Glutamatergic neuron (in vitro differentiated cells): ENCODE results near the gene TMEM52B. TPM values are rescaled to one million over a fixed set of nuclear protein-coding genes. Genes with fewer than 3 reads are reported as not detected.
"Not testable (repeated sequence)": the region's sequence is repeated elsewhere in the genome, so short reads cannot be mapped to it uniquely, and the experiment has no call there.

ENCODE experiments used
- DNase-seq: peaks from one replicate; pipeline ENCODE4 v3.0.0; 2022
- H3K27ac Mint-ChIP-seq: one replicate; pipeline ENCODE4 v1.8.0; 2020; ENCODE audit warnings: mild to moderate bottlenecking, mixed read lengths, inconsistent platforms; ENCODE audit not compliant: unreplicated experiment
- H3K27me3 Mint-ChIP-seq: one replicate; pipeline ENCODE4 v1.8.0; 2020; ENCODE audit warnings: mild to moderate bottlenecking, moderate library complexity, mixed read lengths, inconsistent platforms; ENCODE audit not compliant: unreplicated experiment
- H3K36me3 Mint-ChIP-seq: one replicate; pipeline ENCODE4 v1.8.0; 2020; ENCODE audit warnings: mild to moderate bottlenecking, mixed read lengths, inconsistent platforms; ENCODE audit not compliant: unreplicated experiment
- H3K4me1 Mint-ChIP-seq: one replicate; pipeline ENCODE4 v1.8.0; 2020; ENCODE audit warnings: mild to moderate bottlenecking, low read depth, mixed read lengths, inconsistent platforms; ENCODE audit not compliant: unreplicated experiment
- H3K4me3 Mint-ChIP-seq: one replicate; pipeline ENCODE4 v1.8.0; 2020; ENCODE audit warnings: mild to moderate bottlenecking, mixed read lengths, inconsistent platforms; ENCODE audit not compliant: unreplicated experiment
- H3K9me3 Mint-ChIP-seq: one replicate; pipeline ENCODE4 v1.8.0; 2020; ENCODE audit warnings: mild to moderate bottlenecking, moderate library complexity, mixed read lengths, inconsistent platforms; ENCODE audit not compliant: unreplicated experiment
- total RNA-seq: library from RNA; stranded (reverse); fragmentation: NEBNext Ultra II Directional; extraction: Animal tissue kit (Norgen Biotek cat#: 25700); gene quantifications from one replicate; pipeline ENCODE4 v1.2.1, GENCODE V29; 2021; ENCODE audit not compliant: unreplicated experiment
- TF ChIP-seq, protein P1 (sequence below): fragments of 200-600 bp; sonication (generic); IDR thresholded peaks from one replicate; pipeline ENCODE4 v1.5.0; 2021; ENCODE audit not compliant: partially characterized antibody, unreplicated experiment

The TMEM52B gene
- total RNA-seq, 1 donor from 2014 or later = not detected

DNA sequence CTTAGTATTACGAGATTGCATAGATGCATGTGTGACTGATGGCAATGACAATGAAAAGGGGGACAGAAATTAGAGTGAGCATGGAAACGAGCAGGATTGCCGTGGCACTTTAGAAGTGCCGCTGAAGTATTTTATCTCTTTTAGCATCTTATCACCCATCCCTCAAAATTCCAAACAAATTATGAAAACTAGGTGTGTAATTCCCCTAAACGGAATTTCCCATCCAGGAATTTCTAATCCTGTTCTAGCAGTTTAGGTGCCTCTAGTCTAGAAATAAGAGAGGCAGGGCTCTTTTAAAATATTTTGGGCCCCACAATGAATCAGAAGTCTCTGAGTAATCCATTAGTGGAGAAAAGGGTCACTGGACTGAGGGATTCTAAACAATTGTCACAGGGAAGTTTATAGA lies 947 bp downstream of the TMEM52B start:
- H3K4me3 Mint-ChIP-seq = no peak overlapping the region
- H3K9me3 Mint-ChIP-seq = peaks cover 2% of the 10 kb centered on the region
- H3K27ac Mint-ChIP-seq = no peak overlapping the region
- no peaks in the 10 kb centered on the region for H3K36me3 Mint-ChIP-seq
- peaks cover 1% of the 10 kb centered on the region for H3K27me3 Mint-ChIP-seq
- H3K4me1 Mint-ChIP-seq = peaks cover 1% of the 10 kb centered on the region
- TF ChIP-seq, protein P1, sequence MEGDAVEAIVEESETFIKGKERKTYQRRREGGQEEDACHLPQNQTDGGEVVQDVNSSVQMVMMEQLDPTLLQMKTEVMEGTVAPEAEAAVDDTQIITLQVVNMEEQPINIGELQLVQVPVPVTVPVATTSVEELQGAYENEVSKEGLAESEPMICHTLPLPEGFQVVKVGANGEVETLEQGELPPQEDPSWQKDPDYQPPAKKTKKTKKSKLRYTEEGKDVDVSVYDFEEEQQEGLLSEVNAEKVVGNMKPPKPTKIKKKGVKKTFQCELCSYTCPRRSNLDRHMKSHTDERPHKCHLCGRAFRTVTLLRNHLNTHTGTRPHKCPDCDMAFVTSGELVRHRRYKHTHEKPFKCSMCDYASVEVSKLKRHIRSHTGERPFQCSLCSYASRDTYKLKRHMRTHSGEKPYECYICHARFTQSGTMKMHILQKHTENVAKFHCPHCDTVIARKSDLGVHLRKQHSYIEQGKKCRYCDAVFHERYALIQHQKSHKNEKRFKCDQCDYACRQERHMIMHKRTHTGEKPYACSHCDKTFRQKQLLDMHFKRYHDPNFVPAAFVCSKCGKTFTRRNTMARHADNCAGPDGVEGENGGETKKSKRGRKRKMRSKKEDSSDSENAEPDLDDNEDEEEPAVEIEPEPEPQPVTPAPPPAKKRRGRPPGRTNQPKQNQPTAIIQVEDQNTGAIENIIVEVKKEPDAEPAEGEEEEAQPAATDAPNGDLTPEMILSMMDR = no peak
- no peak for DNase-seq

- no peaks in the 10 kb centered on the region for H3K36me3 Mint-ChIP-seq
- no peak for DNase-seq
- H3K27me3 Mint-ChIP-seq = no peaks in the 10 kb centered on the region
- H3K27ac Mint-ChIP-seq = no peak overlapping the region
- H3K4me3 Mint-ChIP-seq = no peak overlapping the region
- H3K4me1 Mint-ChIP-seq = peaks cover 1% of the 10 kb centered on the region
- TF ChIP-seq, protein P1 = no peak
- peaks cover 2% of the 10 kb centered on the region for H3K9me3 Mint-ChIP-seq
Measured at GRCh38 chr12:10182354-10183049, 3.7 kb downstream of the TMEM52B start.

DNA sequence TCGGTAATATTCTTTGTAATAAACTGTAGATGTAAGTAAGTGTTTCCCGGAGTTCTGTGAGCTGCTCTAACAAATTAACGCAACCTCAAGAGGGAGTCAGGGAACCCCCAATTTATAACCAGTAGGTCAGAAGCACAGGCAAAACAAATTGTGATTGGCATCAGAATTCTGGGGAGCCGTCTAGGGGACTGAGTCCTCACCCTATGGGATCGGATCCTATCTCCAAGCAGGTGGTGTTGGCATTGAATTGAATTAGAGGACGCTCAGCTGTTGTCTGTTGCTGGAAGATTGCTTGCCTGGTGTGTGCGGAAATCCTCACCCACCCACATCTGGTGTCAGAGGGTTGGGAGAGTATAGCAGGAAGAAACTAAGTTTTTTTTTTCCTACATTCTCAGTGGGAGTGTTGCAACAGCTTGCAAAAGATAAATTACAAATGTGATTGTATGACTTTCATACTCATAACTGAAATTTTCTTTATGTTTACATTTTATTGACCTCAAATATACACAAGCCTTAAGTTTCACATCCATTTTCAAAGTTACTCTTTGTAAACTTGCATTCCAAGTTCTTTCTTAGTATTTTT lies 5.5 kb downstream of the TMEM52B start:
- Mint-ChIP-seq H3K27me3 (peaks cover 1% of the 10 kb centered on the region), H3K9me3 (peaks cover 2% of the 10 kb centered on the region), H3K4me1 (peaks cover 1% of the 10 kb centered on the region), H3K4me3 (no peak overlapping the region), H3K36me3 (no peaks in the 10 kb centered on the region), H3K27ac (no peak overlapping the region)
- TF ChIP-seq, protein P1 = no peak
- DNase-seq = no peak

DNA sequence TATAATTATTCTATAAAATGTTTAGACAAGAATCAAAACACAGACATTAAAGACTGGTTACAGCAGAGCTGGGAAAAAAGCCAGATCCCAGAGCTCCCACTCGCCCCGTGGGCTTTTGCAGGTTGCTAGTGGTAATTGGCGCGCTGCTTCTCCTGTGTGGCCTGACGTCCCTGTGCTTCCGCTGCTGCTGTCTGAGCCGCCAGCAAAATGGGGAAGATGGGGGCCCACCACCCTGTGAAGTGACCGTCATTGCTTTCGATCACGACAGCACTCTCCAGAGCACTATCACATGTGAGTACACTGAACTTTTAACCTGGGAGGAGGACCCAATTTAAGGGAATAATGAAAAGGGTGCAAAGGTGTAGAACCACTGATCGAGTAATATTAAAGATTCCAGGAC lies 7.5 kb downstream of the TMEM52B start:
- Mint-ChIP-seq H3K36me3 (no peaks in the 10 kb centered on the region), H3K9me3 (peaks cover 2% of the 10 kb centered on the region), H3K27ac (no peak overlapping the region), H3K4me1 (peaks cover 1% of the 10 kb centered on the region), H3K4me3 (no peak overlapping the region), H3K27me3 (peaks cover 1% of the 10 kb centered on the region)
- DNase-seq = no peak
- TF ChIP-seq, protein P1 = no peak

DNA sequence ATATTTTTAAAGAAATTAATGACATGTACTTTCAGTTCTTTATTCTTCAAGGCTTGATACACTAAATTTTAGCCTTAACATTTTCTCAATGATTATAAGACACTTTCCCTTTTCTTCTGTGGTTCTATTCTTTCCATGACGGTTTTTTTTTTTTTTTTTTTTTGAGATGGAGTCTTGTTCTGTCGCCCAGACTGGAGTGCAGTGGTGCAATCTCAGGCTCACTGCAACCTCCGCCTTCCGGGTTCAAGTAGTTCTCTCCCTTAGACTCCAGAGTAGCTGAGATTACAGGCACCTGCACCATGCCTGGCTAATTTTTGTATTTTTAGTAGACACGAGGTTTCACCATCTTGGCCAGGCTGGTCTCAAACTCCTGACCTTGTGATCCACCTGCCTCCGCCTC lies 8.1 kb downstream of the TMEM52B start:
- H3K27ac Mint-ChIP-seq = not testable (repeated sequence)

More for the DNA sequence above, 8.1 kb downstream of the TMEM52B start:
- DNase-seq, H3K36me3 Mint-ChIP-seq, H3K9me3 Mint-ChIP-seq, H3K27me3 Mint-ChIP-seq, H3K4me3 Mint-ChIP-seq, H3K4me1 Mint-ChIP-seq: not testable (repeated sequence)
